Stimulated activated CD8-positive, alpha-beta memory T cell treated with anti-CD3 and anti-CD28 coated beads, Interleukin-4, amount 100 ng/mL, for 48 hours (primary cell): ENCODE results near the gene ZNF275.

Source experiments
- DNase-seq: peaks from one replicate; pipeline ENCODE4 v3.0.0-alpha.2; 2020

The ZNF275 gene

GRCh38 chrX:153392642-153393321 lies 58.8 kb downstream of the ZNF275 start:
- DNase-seq = no peak

DNA sequence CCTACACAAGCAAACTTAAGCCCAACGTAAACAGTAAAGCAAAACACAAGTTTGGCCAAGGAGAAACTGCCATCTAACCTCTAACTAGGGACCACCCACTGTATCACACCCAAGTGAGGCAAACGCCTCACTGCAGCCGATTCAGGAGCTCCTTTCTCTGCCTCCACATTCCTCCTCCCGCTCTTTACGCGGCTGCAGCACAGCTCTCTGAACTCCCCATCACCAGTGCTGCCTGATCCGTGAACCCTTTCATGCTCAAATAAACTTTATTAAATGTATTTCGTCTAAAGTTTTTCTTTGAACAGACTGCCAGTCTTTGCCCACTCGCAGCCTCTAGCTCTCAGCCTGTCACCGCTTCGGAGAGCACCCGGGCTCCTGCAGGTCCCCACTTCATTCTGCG lies 60.7 kb downstream of the ZNF275 start:
- no peak for DNase-seq

- no peak for DNase-seq
Observed at GRCh38 chrX:153395613-153396319, 61.8 kb downstream of the ZNF275 start.

DNA sequence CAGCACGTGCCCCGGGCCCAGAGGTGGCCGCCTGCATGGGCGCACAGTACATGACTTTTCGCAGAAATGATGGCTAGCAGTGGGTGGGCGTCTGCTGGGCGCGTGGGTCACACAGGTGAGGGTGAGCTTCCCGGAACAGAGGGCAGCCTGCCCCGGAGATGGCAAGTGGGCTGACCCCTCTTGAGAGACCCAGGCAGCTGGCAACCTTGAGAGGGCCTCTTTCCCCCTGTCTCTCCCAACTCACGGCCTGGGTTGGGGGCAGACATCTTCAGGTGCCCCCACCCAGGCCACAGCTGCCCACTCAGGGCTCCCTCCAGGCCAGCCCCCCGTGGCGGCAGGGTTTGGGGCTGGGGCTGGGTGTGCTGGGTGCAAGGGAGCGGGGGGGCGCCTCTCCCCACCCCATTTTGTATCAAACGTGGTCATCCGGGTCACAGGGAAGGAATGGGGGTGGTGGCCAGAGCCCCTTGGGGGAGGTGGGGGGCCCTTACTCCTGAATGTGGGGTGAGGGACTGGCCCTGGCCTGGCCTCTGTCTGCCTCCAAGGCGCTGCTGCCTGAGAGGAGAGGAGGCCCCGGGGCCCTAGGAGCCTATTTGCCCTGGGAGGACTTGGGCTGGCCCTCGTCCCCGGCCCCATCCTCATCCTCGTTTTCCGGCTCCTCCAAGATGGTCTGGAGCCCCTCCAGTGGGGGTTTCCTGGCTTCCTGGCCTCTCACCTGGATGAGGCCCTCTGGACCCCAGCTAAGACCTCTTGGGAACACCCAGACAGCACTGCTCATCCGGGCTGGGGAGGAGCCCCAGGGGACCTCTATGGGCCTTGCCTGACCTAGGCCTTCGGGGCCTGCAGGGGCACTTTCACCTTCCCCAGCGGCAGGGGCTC lies 62.6 kb downstream of the ZNF275 start:
- no peak for DNase-seq

DNA sequence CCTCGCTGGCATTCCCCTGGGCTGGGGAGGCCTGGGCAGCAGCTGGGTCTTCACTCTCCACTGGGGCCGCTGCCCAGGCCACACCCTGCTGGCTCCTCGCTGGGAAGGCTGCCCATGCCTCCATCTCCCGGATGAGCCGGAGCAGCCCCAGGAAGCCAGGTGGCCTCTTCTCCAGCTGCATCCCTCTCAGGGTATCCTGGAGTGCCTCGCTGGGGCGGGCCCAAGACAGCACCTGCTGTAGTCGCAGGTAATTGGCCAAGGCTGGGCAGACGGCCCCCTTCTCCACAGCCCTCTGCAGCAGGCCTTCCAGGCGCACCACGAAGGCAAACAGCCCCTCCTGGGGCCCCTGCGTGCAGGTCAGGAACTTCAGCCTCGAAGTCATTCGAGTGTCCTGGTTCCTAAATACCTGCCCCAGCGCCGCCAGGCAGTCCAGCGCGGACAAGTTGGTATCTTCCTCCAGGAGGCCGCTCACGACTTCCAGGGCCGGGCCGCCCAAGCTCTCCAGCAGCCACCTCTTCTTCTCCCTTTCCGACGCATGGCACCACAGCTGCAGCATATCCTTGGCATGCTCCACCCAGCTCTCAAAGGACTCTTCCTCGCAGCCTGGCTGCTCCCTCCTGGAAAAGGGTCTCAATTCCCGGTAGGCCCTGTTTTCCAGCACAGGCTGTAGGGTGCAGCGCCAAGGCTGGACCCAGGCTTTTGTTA lies 63.5 kb downstream of the ZNF275 start:
- DNase-seq = no peak

GRCh38 chrX:153398275-153398960 lies 64.5 kb downstream of the ZNF275 start:
- no peak for DNase-seq

- peak; percentile 79 for DNase-seq
Observed at GRCh38 chrX:153400146-153401132, 66.5 kb downstream of the ZNF275 start.

DNA sequence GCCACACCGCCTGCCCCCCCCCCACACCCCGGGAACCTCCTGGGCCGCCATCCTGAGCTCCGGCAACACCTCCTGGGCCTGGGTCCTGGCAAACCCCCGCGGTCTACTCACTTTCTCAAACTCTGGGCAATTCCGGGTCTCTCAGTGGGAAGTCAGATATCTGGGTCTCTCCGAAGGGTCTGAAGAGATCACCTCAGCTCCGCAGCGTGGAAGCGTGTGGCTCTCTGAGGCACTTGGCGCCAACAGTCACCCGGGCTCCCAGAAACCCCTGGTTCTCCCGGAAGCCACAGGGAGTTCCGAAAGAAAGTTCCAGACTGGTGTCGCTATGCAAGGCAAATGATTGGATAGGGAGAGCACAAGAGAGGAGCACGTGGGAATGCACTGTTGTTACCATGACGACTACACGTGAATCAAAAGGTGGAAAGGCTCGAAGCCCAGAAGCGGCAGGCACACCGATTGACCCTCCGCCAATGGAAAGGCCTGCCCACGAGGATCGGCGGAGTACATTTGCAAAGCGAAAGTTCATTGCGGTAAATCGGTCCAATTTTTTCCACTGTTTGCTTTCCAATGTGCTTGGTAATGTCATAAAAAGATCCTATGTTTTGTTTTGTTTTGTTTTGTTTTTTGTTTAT lies 67.3 kb downstream of the ZNF275 start, which contains the start of gene PNMA6E:
Gene PNMA6E (minus strand): TSS at position 218 of the 632 bp plus-strand sequence. CDS start 2,501 bp downstream, outside the sequence.
- DNase-seq = no peak
